Stomach (tissue), 9 donors: Measurements from ENCODE around the gene ERC2. TPM values are rescaled to one million over a fixed set of nuclear protein-coding genes. Genes with fewer than 3 reads are reported as not detected.

Experiments
- DNase-seq, 2 donors: peaks; one replicate each; pipeline versions ENCODE4 v3.0.0 to v3.0.0-alpha.2; 2013 to 2019
- H3K27ac ChIP-seq, 5 donors: fragments of 200-600 bp in 4 of 5; sonication (generic) in 4 of 5; one replicate each; pipeline ENCODE4 v1.5.1; 2013 to 2019; ENCODE audit warnings: mild to moderate bottlenecking in 1 of 5, moderate library complexity in 1 of 5
- H3K27me3 ChIP-seq, 3 donors: fragments of 200-600 bp; sonication (generic); one replicate each; pipeline ENCODE4 v1.5.1; 2017 to 2019; ENCODE audit warnings: mixed run types in 1 of 3
- H3K36me3 ChIP-seq, 4 donors: fragments of 200-600 bp; sonication (generic); 1 replicate in 3 of 4; 2 replicates in 1 of 4; pipeline ENCODE4 v1.5.1; 2016 to 2019
- H3K4me1 ChIP-seq, 4 donors: fragments of 200-600 bp; sonication (generic); one replicate each; pipeline ENCODE4 v1.5.1; 2016 to 2019
- H3K4me3 ChIP-seq, 4 donors: fragments of 200-600 bp; sonication (generic) in 3 of 4; one replicate each; pipeline ENCODE4 v1.5.1; 2016 to 2019; ENCODE audit warnings: mild to moderate bottlenecking in 1 of 4
- H3K9me3 ChIP-seq, 4 donors: fragments of 200-600 bp; sonication (generic); one replicate each; pipeline ENCODE4 v1.5.1; 2016 to 2019
- CTCF ChIP-seq, 7 experiments: fragments of 450-650 bp in 4 of 7; fragments of 200-600 bp in 3 of 7; sonication (generic) in 3 of 7; IDR thresholded peaks; one replicate each; pipeline ENCODE4 v1.5.1; 2016 to 2019; ENCODE audit warnings: antibody characterized with exemption in 7 of 7, control low read depth in 2 of 7, mild to moderate bottlenecking in 1 of 7
- EP300 ChIP-seq: sonication (generic); formaldehyde crosslinking; IDR thresholded peaks from one replicate; pipeline ENCODE4 v1.6.1; 2017; ENCODE audit warnings: antibody characterized with exemption
- POLR2A ChIP-seq, 4 donors: fragments of 450-650 bp; IDR thresholded peaks; one replicate each; pipeline ENCODE4 v1.6.1; 2016; ENCODE audit warnings: antibody characterized with exemption in 4 of 4, control low read depth in 2 of 4, mild to moderate bottlenecking in 1 of 4, moderate library complexity in 1 of 4
- POLR2AphosphoS5 ChIP-seq, 3 donors: sonication (generic); formaldehyde crosslinking; IDR thresholded peaks; one replicate each; pipeline ENCODE4 v1.6.1; 2016; ENCODE audit warnings: antibody characterized with exemption in 3 of 3
- WGBS, 5 donors: extraction: QIAGEN DNeasy Blood & Tissue Kit in 3 of 5; methylation state at CpG; one replicate each; pipeline versions ENCODE4 v1.1.5 to v1.1.7; 2013 to 2018; 5-methylcytosine and 5-hydroxymethylcytosine counted together
- intact Hi-C: fragments of 100-400 bp; cut with DNase I; formaldehyde crosslinking; loops from one replicate; pipeline ENCODE4 v1.15.1; 2023; ENCODE audit warnings: low total_unique reads
- polyA plus RNA-seq, 3 donors: library from polyadenylated mRNA; stranded (reverse); fragments of 200-250 nt; gene quantifications; one replicate each; pipeline ENCODE4 v1.2.3, GENCODE V29; 2013
- total RNA-seq, 5 donors: library from RNA; depleted of rRNA; stranded (reverse); fragments of >200 nt; gene quantifications; one replicate each; pipeline versions ENCODE4 v1.1.0 to v1.2.3, GENCODE V29; 2014 to 2016
- donor health status: healthy with polysubstance abuse.
- donor health status: Bipolar disorder and iron deficiency.
- donor health status: healthy.

Gene ERC2
- total and polyA plus RNA-seq, 8 donors, result 0.43 to 3.1 (median 1.3) TPM; not detected in 2

- no peak overlapping the region for H3K27ac ChIP-seq
- no peaks in the 10 kb centered on the region for H3K27me3 ChIP-seq
- DNase-seq, result no peak
- H3K4me3 ChIP-seq, result no peak overlapping the region
- TF ChIP-seq POLR2AphosphoS5 (IDR thresholded peaks at IDR 0.05), result no peak
- no peaks in the 10 kb centered on the region for H3K9me3 ChIP-seq
- intact Hi-C loops, result no loop called here
- no peaks in the 10 kb centered on the region for H3K36me3 ChIP-seq
- WGBS, 5 donors, result 88 to 92% (median 90%) methylated on average over 6 of the region's 6 CpGs
- no peaks in the 10 kb centered on the region for H3K4me1 ChIP-seq
These were observed 653.0 kb downstream of the ERC2 start for GRCh38 chr3:55815262-55815661.

- Histone ChIP-seq H3K4me1 (no peaks in the 10 kb centered on the region), H3K9me3 (no peaks in the 10 kb centered on the region), H3K27ac (no peak overlapping the region), H3K36me3 (no peaks in the 10 kb centered on the region), H3K27me3 (no peaks in the 10 kb centered on the region), H3K4me3 (no peak overlapping the region)
- TF ChIP-seq CTCF (IDR thresholded peaks at IDR 0.05), result no peak
- no peak for TF ChIP-seq POLR2A (IDR thresholded peaks at IDR 0.05)
- TF ChIP-seq POLR2AphosphoS5 (IDR thresholded peaks at IDR 0.05), result no peak
- TF ChIP-seq EP300, result no peak
- intact Hi-C loops, result no loop called here
- no peak for DNase-seq
- 63 to 77% (median 68%) methylated on average over 3 of the region's 3 CpGs for WGBS, 5 donors
These were observed 654.8 kb downstream of the ERC2 start for GRCh38 chr3:55813268-55814097.

DNA sequence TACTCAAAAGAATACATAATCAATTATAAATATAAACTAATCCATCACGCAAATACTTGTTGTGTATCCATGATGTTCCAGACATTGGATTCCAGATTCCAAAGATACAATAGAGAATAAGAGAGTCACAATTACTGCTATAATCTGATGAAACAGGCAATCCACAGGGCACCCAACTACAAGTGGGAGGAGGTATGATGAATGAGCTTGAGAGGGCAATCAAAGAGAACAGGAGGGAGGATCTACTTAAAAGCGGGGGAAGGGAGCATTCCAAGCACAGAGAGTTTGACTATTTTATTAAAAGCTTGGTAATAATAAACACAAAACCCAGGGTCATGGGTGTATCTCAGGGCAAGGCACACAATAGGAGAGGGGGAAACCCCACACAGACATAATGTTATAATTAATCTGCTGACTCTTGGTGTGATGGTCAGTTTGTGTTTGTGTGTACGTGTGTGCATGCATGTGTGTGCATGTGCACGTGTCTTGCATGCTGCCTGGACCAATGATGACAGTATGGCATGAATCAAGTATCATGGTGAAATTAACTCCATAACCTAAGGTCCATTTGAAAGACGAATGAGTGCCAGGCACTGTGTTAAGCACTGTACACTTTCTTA is 655.8 kb downstream of the ERC2 start:
- 51 to 92% (median 90%) methylated on average over 5 of the region's 5 CpGs for WGBS, 5 donors
- no peak overlapping the region for H3K4me3 ChIP-seq
- no peaks in the 10 kb centered on the region for H3K4me1 ChIP-seq
- DNase-seq, result no peak
- no peaks in the 10 kb centered on the region for H3K36me3 ChIP-seq
- intact Hi-C loops, result no loop called here
- H3K27me3 ChIP-seq, result no peaks in the 10 kb centered on the region
- no peak overlapping the region for H3K27ac ChIP-seq
- peaks cover 0 to 2% (median 0%) of the 10 kb centered on the region in 4 donors for H3K9me3 ChIP-seq
- TF ChIP-seq POLR2A (IDR thresholded peaks at IDR 0.05) (no peak), CTCF (IDR thresholded peaks at IDR 0.05) (no peak), POLR2AphosphoS5 (IDR thresholded peaks at IDR 0.05) (no peak), EP300 (no peak)

GRCh38 chr3:55807210-55807609 is 661.1 kb downstream of the ERC2 start:
- Histone ChIP-seq H3K27ac (no peak overlapping the region), H3K36me3 (no peaks in the 10 kb centered on the region), H3K9me3 (peaks cover 0 to 7% (median 0%) of the 10 kb centered on the region in 4 donors), H3K4me1 (no peaks in the 10 kb centered on the region), H3K27me3 (no peaks in the 10 kb centered on the region), H3K4me3 (no peak overlapping the region)
- intact Hi-C loops, result no loop called here
- no peak for DNase-seq
- 88 to 98% (median 94%) methylated on average over 1 of the region's 1 CpG for WGBS, 5 donors
- no peak for TF ChIP-seq CTCF (IDR thresholded peaks at IDR 0.05)
- TF ChIP-seq POLR2AphosphoS5 (IDR thresholded peaks at IDR 0.05), result no peak
- no peak for TF ChIP-seq EP300
- TF ChIP-seq POLR2A (IDR thresholded peaks at IDR 0.05), result no peak

DNA sequence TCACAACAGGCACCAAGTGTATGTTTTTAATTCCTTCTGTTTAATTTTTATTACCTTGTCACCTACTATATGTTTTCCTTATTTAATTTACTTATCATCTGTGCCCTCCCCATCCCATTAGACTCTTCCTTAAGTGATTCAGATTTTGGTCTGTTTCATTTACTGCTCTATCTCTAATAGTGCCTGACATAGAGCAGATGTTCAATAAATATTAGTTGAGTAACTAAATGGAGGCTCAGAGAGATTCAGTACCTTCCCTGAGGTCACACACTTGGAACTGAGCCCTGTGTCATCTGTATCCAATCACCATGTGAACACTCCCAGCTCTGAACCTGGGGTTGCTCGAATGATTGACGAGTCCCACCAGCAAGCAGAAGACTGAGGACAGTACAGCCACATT is 663.1 kb downstream of the ERC2 start:
- Histone ChIP-seq H3K27ac (no peak overlapping the region), H3K9me3 (peaks cover 0 to 7% (median 0%) of the 10 kb centered on the region in 4 donors), H3K36me3 (no peaks in the 10 kb centered on the region), H3K4me1 (no peaks in the 10 kb centered on the region), H3K27me3 (no peaks in the 10 kb centered on the region), H3K4me3 (no peak overlapping the region)
- no peak for DNase-seq
- 65 to 100% (median 92%) methylated on average over 2 of the region's 2 CpGs for WGBS, 5 donors
- TF ChIP-seq POLR2AphosphoS5 (IDR thresholded peaks at IDR 0.05), result no peak
- no peak for TF ChIP-seq POLR2A (IDR thresholded peaks at IDR 0.05)
- TF ChIP-seq EP300, result no peak
- intact Hi-C loops, result no loop called here
